Karpas-422 (cell line): ENCODE results near the gene IQSEC3. TPM values are rescaled to one million over a fixed set of nuclear protein-coding genes. Genes with fewer than 3 reads are reported as not detected.
"Not testable (repeated sequence)": the region's sequence is repeated elsewhere in the genome, so short reads cannot be mapped to it uniquely, and the experiment has no call there.

Experiments used
- DNase-seq: peaks from one replicate; pipeline ENCODE4 v3.0.0-alpha.2; 2015
- H2AFZ ChIP-seq: fragments of 200-600 bp; sonication (generic); 2 replicates; pipeline ENCODE4 v1.6.1; 2014; ENCODE audit warnings: antibody characterized with exemption, low read length, mixed read lengths
- H3K27ac ChIP-seq: fragments of 200-600 bp; sonication (generic); 2 replicates; pipeline ENCODE4 v1.5.1; 2014; ENCODE audit warnings: mild to moderate bottlenecking, low read length, moderate library complexity
- H3K27me3 ChIP-seq: fragments of 200-600 bp; sonication (generic); 2 replicates; pipeline ENCODE4 v1.6.1; 2014; ENCODE audit warnings: low read length, mixed read lengths
- H3K36me3 ChIP-seq: fragments of 200-600 bp; sonication (generic); 2 replicates; pipeline ENCODE4 v1.6.1; 2014; ENCODE audit warnings: low read length, mixed read lengths; ENCODE audit not compliant: insufficient read depth
- H3K4me1 ChIP-seq: fragments of 200-600 bp; sonication (generic); 2 replicates; pipeline ENCODE4 v1.6.1; 2014; ENCODE audit warnings: mild to moderate bottlenecking, low read length, mixed read lengths
- H3K4me2 ChIP-seq: fragments of 200-600 bp; sonication (generic); 2 replicates; pipeline ENCODE4 v1.6.1; 2014; ENCODE audit warnings: low read length, low read depth, mild to moderate bottlenecking; ENCODE audit not compliant: poor library complexity, severe bottlenecking
- H3K4me3 ChIP-seq: fragments of 200-600 bp; sonication (generic); 2 replicates; pipeline ENCODE4 v1.5.1; 2014; ENCODE audit warnings: mild to moderate bottlenecking, antibody characterized with exemption, low read length, mixed read lengths
- H3K79me2 ChIP-seq: fragments of 200-600 bp; sonication (generic); 2 replicates; pipeline ENCODE4 v1.6.1; 2014; ENCODE audit warnings: mild to moderate bottlenecking, low read length, mixed read lengths
- H3K9ac ChIP-seq: fragments of 200-600 bp; sonication (generic); 2 replicates; pipeline ENCODE4 v1.6.0; 2014; ENCODE audit warnings: low read length
- H3K9me2 ChIP-seq: fragments of 200-600 bp; sonication (generic), shearing (Covaris generic); replicated peaks from 2 replicates; pipeline ENCODE4 v1.6.0; 2014; ENCODE audit warnings: mild to moderate bottlenecking, low read length, moderate library complexity; ENCODE audit not compliant: insufficient read depth
- H3K9me3 ChIP-seq: fragments of 300-700, 200-600 bp; sonication (generic); 2 replicates; pipeline ENCODE4 v1.6.1; 2014; ENCODE audit warnings: low read length, mixed read lengths
- H4K20me1 ChIP-seq: fragments of 200-600 bp; sonication (generic); 2 replicates; pipeline ENCODE4 v1.6.1; 2014; ENCODE audit warnings: mild to moderate bottlenecking, antibody characterized with exemption, low read length, low read depth; ENCODE audit not compliant: insufficient read depth
- total RNA-seq: library from RNA; depleted of rRNA; stranded (reverse); fragments of >200 nt; shearing (Covaris generic); gene quantifications from 2 replicates; pipeline ENCODE4 v1.2.3, GENCODE V29; 2014; ENCODE audit warnings: low replicate concordance

The IQSEC3 gene
- total RNA-seq, 1 experiment from 2014 or later = not detected

GRCh38 chr12:72018-72417 is 5.5 kb downstream of the IQSEC3 start:
- H4K20me1 ChIP-seq, H3K9ac ChIP-seq, H3K27ac ChIP-seq, H3K36me3 ChIP-seq, H3K9me2 ChIP-seq, H3K4me3 ChIP-seq, DNase-seq, H3K4me2 ChIP-seq, H3K4me1 ChIP-seq, H3K79me2 ChIP-seq, H3K27me3 ChIP-seq, H3K9me3 ChIP-seq, H2AFZ ChIP-seq: not testable (repeated sequence)

DNA sequence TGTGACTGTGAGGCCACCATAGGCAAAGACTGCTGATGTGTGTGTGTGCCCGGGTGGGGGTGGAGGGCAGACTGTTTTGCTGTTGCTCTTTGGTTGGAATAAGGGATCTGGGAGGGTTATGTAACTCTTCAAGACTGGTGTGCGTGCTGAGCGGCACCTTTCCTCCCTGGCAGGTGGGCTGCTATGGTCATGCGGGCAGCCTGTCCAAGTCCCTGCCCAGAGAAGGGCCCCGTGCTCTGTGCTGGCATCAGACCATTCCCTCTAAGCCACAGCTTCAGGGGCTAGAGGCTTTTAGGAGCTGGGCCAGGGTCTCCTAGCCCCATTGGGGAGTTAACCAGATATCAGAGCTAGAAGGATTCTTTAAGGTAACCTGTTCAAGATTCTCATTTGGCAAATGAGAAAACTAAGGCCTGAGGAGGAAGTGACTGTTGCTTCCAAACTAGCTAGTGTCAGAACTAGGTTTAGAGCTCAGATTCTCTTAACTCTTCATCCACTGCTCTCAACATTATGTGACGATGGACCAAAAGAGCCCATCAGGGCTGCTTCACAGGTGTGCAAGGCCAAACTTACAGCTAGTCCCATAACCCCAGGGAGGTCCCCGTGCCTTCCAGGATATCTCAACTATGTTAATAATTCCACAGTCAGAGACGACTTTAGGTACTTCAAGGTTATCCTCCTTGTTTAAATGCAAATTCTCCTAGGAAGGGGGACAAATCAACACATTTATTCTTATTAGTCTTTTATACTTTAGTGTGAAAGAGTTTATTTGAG is 8.0 kb downstream of the IQSEC3 start:
- not testable (repeated sequence) for H3K9me3 ChIP-seq, H3K4me1 ChIP-seq, H4K20me1 ChIP-seq, H3K27me3 ChIP-seq, H2AFZ ChIP-seq, DNase-seq, H3K36me3 ChIP-seq, H3K79me2 ChIP-seq, H3K9me2 ChIP-seq, H3K27ac ChIP-seq, H3K9ac ChIP-seq, H3K4me2 ChIP-seq, H3K4me3 ChIP-seq

- not testable (repeated sequence) for H3K27ac ChIP-seq, DNase-seq, H3K4me3 ChIP-seq, H3K9me3 ChIP-seq, H3K79me2 ChIP-seq, H3K4me1 ChIP-seq, H3K36me3 ChIP-seq, H2AFZ ChIP-seq, H4K20me1 ChIP-seq, H3K27me3 ChIP-seq, H3K4me2 ChIP-seq, H3K9me2 ChIP-seq, H3K9ac ChIP-seq
These were observed 9.0 kb downstream of the IQSEC3 start for GRCh38 chr12:75541-75940.

GRCh38 chr12:76102-76501 is 9.5 kb downstream of the IQSEC3 start:
- H3K4me1 ChIP-seq, H4K20me1 ChIP-seq, H3K27me3 ChIP-seq, H3K79me2 ChIP-seq, H3K9me3 ChIP-seq, H3K27ac ChIP-seq, H3K36me3 ChIP-seq, H3K9ac ChIP-seq, H3K4me2 ChIP-seq, DNase-seq, H3K4me3 ChIP-seq, H2AFZ ChIP-seq, H3K9me2 ChIP-seq: not testable (repeated sequence)

DNA sequence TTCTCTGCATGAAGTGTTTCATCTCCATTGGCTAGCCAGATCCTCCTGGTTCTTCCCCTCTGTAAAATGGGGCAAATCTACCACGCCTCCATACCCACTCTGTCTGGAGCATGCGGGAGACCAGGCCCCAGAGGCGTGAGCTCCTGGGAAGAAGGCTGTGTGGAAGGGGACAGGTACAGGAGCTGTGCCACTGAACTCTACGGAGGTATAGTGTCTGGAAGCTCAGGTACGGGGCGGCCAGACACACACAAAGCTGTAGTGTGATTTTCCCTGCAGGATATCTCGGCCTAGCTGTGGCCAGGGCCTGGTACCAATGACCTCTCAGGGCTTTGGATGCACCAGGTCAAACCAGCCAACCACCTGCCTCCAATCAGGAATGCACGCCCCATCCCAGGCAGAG is 10.0 kb downstream of the IQSEC3 start:
- not testable (repeated sequence) for H3K4me3 ChIP-seq, H3K27me3 ChIP-seq, H3K36me3 ChIP-seq, H3K4me2 ChIP-seq, DNase-seq, H3K79me2 ChIP-seq, H3K27ac ChIP-seq, H3K9ac ChIP-seq, H4K20me1 ChIP-seq, H3K9me2 ChIP-seq, H3K4me1 ChIP-seq, H2AFZ ChIP-seq, H3K9me3 ChIP-seq

GRCh38 chr12:77101-77719 is 10.6 kb downstream of the IQSEC3 start:
- H3K36me3 ChIP-seq, DNase-seq, H4K20me1 ChIP-seq, H3K79me2 ChIP-seq, H3K27ac ChIP-seq, H3K9me3 ChIP-seq, H3K9ac ChIP-seq, H3K4me2 ChIP-seq, H3K4me1 ChIP-seq, H3K9me2 ChIP-seq, H3K4me3 ChIP-seq, H3K27me3 ChIP-seq, H2AFZ ChIP-seq: not testable (repeated sequence)

DNA sequence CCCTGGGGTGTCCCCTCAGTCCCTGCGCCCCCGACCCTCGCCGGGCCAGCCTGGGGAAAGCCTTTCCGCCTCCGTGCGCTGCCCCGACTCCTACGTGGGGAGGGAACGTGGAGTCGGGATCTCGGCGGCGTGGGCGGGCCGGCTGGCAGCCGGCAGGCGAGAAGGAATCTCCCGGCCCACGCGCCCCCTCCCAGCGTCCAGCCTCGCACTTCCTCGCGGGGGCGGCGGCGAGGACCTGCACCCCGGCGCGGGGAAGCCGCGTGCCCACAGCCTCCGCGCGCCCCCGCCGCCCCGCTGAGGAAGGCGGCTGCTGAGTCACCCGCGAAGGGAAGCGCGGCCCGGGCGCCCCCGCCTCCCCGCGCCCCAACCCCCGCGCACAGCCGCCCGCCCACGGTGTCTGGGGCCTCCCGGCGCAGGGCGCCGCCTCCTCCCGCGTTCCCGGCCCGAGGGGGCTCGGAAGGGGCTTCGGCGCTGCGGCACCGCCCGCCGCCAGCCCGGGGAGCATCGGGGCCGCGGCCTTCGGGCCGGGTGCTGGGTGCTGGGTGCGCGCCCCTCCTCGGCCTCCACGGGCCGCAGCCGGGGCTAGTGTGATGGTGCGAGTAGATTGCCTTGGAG is 11.3 kb downstream of the IQSEC3 start:
- H3K27me3 ChIP-seq, DNase-seq, H3K4me1 ChIP-seq, H4K20me1 ChIP-seq, H3K4me3 ChIP-seq, H3K4me2 ChIP-seq, H3K36me3 ChIP-seq, H3K79me2 ChIP-seq, H3K9me2 ChIP-seq, H3K27ac ChIP-seq, H3K9me3 ChIP-seq, H2AFZ ChIP-seq, H3K9ac ChIP-seq: not testable (repeated sequence)

DNA sequence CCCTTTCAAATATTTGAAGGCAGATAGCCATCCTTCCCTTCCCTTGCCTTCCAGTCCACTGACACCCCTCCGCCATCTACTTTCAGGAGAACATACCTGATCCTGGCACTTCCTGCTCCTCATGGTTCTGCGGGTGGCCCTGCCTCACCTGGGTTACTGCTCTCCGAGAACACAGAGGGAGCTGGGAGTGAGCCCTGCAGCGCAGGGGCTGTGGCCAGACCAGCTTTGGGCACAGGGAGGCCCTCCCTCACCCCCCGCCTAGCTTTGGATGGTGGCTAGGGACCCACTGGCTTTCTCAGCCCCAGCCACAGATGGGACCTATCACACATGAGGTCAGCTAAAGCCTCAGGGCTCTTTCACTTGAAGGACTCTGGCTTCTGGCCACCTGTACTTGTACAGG is 12.4 kb downstream of the IQSEC3 start:
- Histone ChIP-seq H3K27ac (no peak overlapping the region), H3K9me2 (no peaks in the 10 kb centered on the region), H3K9ac (no peak overlapping the region)

More for the DNA sequence above, 12.4 kb downstream of the IQSEC3 start:
- no peak overlapping the region for H3K4me3 ChIP-seq
- H3K27me3 ChIP-seq = no peaks in the 10 kb centered on the region
- no peaks in the 10 kb centered on the region for H3K9me3 ChIP-seq
- H2AFZ ChIP-seq = no peak overlapping the region
- no peaks in the 10 kb centered on the region for H3K36me3 ChIP-seq
- no peaks in the 10 kb centered on the region for H4K20me1 ChIP-seq
- H3K79me2 ChIP-seq = no peaks in the 10 kb centered on the region
- DNase-seq = no peak
- H3K4me2 ChIP-seq = no peak overlapping the region
- no peaks in the 10 kb centered on the region for H3K4me1 ChIP-seq
